IgD-negative memory B cell (primary cell): ENCODE results near the gene ETV6. TPM values are rescaled to one million over a fixed set of nuclear protein-coding genes. Genes with fewer than 3 reads are reported as not detected.
"Not testable (repeated sequence)": the region's sequence is repeated elsewhere in the genome, so short reads cannot be mapped to it uniquely, and the experiment has no call there.

Experiments
- H3K27ac Mint-ChIP-seq, 3 donors: one replicate each; pipeline ENCODE4 v1.8.0; 2020 to 2022; ENCODE audit warnings: mild to moderate bottlenecking in 3 of 3, mixed read lengths in 3 of 3, moderate library complexity in 1 of 3
- H3K27me3 Mint-ChIP-seq: one replicate; pipeline ENCODE4 v1.8.0; 2021; ENCODE audit warnings: mixed read lengths
- H3K36me3 Mint-ChIP-seq: one replicate; pipeline ENCODE4 v1.8.0; 2020; ENCODE audit warnings: mild to moderate bottlenecking, mixed read lengths
- H3K4me1 Mint-ChIP-seq, 3 donors: one replicate each; pipeline ENCODE4 v1.8.0; 2020 to 2022; ENCODE audit warnings: mixed read lengths in 3 of 3, mild to moderate bottlenecking in 1 of 3
- H3K4me3 Mint-ChIP-seq, 4 donors: one replicate each; pipeline ENCODE4 v1.8.0; 2020 to 2022; ENCODE audit warnings: mild to moderate bottlenecking in 4 of 4, mixed read lengths in 4 of 4, moderate library complexity in 3 of 4
- H3K9me3 Mint-ChIP-seq, 3 donors: one replicate each; pipeline ENCODE4 v1.8.0; 2020 to 2021; ENCODE audit warnings: mixed read lengths in 3 of 3, mild to moderate bottlenecking in 1 of 3
- polyA plus RNA-seq: library from polyadenylated mRNA; unstranded; fragments of 300-500 nt; fragmentation: Illumina TruSeq; gene quantifications from one replicate; pipeline ENCODE4 v1.2.3, GENCODE V29; 2021

Gene ETV6
- polyA plus RNA-seq, 1 donor from 2014 or later, result 9.8 TPM

DNA sequence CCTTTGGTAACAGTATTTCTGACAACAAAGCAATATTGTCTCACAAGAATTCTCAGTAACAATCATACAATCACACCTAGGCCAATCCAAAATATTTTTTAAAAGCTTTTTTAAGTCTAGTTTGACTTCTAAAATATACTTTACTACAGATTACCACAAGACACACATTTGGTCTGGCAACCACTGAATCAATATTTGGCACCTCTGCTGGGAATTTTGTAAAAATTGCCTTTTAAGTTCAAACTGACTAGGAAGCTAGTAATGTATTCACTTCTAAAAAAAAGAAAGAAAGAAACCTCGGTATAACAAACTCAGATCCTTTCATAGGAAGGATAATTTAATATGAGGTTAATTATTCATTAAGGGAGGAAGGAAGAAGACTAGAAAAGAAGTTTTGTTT is 18.2 kb upstream of the ETV6 start:
- H3K9me3 Mint-ChIP-seq, result peaks cover 0 to 3% (median 2%) of the 10 kb centered on the region in 3 donors
- H3K4me3 Mint-ChIP-seq, result no peak overlapping the region
- H3K27me3 Mint-ChIP-seq, result no peaks in the 10 kb centered on the region
- H3K36me3 Mint-ChIP-seq, result no peaks in the 10 kb centered on the region
- no peak overlapping the region for H3K27ac Mint-ChIP-seq
- H3K4me1 Mint-ChIP-seq, result no peaks in the 10 kb centered on the region

DNA sequence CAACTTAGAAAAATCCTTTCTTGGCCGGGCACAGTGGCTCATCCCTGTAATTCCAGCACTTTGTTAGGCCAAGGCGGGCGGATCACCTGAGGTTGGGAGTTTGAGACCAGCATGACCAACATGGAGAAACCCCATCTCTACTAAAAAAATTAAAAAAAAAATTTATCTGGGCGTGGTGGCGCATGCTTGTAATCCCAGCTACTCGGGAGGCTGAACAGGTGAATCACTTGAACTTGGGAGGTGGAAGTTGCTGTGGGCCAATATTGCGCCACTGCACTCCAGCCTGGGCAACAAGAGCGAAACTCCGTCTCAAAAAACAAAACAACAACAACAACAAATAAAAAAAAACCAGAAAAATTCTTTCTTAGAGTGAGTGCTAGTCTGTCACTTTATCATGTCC is 17.6 kb upstream of the ETV6 start:
- H3K27ac Mint-ChIP-seq, H3K4me1 Mint-ChIP-seq, H3K36me3 Mint-ChIP-seq, H3K9me3 Mint-ChIP-seq, H3K4me3 Mint-ChIP-seq, H3K27me3 Mint-ChIP-seq: not testable (repeated sequence)

DNA sequence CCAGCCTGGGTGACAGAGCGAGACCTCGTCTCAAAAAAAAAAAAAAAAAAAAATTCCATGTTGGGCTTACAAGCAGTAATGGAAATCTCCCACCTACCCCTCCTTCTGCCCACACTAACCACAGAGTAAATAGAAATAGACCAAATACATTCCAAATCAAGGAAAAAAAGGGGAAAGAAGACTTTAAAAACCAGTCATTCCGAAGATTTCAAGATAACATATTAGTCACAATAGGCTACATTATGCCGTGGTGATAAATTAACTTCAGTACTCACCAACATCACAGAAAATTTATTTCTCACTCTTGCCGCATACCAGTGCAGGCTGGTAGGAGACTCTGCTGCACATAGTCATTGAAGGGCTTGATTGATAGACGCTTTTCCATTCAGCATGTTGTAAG is 15.5 kb upstream of the ETV6 start:
- no peaks in the 10 kb centered on the region for H3K27me3 Mint-ChIP-seq
- H3K27ac Mint-ChIP-seq, result no peak overlapping the region
- peaks cover 1% of the 10 kb centered on the region for H3K36me3 Mint-ChIP-seq
- no peaks in the 10 kb centered on the region for H3K4me1 Mint-ChIP-seq
- peaks cover 0 to 9% (median 3%) of the 10 kb centered on the region in 3 donors for H3K9me3 Mint-ChIP-seq
- H3K4me3 Mint-ChIP-seq, result no peak overlapping the region

DNA sequence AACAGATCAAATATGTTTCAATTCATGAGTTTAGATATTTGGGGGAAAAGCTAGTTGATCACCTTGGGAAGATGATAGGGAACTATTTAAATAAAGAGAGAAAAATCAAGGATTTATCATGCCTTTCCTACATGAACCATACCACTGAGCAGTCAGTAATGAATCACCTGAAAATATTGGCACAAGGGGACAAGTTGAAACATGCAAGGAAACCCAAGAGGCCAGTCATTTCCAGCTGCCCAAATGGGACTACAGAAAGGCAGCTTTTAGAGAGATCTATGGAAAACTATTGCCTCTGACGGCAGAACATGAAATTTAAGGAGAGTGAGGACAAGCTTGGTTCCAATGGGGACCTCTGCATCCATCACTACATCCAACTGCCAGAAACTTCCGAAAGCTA is 14.1 kb upstream of the ETV6 start:
- Mint-ChIP-seq H3K4me1 (no peaks in the 10 kb centered on the region), H3K27ac (no peak overlapping the region), H3K36me3 (peaks cover 1% of the 10 kb centered on the region)

DNA sequence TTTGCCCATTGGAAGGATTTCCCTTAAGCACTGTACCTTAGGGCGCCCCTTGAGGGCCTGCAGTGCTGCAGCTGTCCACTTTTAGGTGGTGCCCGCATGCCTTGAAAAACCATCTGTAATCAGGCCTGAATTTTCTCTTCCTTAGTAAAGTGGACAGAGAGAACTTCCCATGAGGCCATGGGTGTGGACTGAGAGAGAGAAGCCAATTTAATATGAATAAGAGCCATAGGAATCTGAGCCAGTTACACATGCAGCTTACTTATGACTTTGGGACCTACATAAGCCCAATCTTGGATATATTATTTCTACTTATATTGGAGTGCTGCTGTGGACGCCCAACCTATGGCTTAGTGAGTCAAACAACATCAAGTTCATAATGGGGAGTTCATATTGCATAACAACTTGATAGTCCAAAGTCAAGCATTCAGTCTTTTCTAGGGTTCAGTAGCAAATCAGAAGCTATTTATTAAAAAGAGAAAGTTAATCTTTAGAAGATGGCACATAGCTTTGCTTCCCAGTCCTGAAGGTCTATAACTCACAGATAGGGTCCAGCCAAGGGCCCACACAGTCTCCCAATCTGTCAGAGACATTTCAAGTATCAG is 11.1 kb upstream of the ETV6 start:
- Mint-ChIP-seq H3K4me3 (no peak overlapping the region), H3K9me3 (peaks cover 0 to 9% (median 3%) of the 10 kb centered on the region in 3 donors), H3K27ac (no peak overlapping the region), H3K27me3 (no peaks in the 10 kb centered on the region), H3K36me3 (peaks cover 1% of the 10 kb centered on the region), H3K4me1 (no peaks in the 10 kb centered on the region)

More for the DNA sequence above, 14.1 kb upstream of the ETV6 start:
- Mint-ChIP-seq H3K4me3 (no peak overlapping the region), H3K27me3 (no peaks in the 10 kb centered on the region), H3K9me3 (peaks cover 0 to 9% (median 3%) of the 10 kb centered on the region in 3 donors)

DNA sequence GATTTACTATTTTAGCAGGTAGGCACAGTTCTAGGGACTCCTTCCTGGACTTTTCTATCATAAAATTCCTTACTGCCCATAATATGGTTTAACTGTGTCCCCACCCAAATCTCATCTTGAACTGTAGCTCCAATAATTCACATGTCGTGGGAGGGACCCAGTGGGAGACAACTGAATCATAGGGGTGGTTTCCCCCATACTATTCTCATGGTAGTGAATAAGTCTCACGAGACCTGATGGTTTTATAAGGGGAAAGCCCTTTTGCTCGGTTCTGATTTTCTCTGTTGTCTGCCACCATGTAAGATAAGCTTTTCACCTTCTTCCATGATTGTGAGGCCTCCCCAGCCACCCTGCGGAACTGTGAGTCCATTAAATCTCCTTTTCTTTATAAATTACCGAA is 10.0 kb upstream of the ETV6 start:
- no peaks in the 10 kb centered on the region for H3K27me3 Mint-ChIP-seq
- peaks cover 0 to 9% (median 3%) of the 10 kb centered on the region in 3 donors for H3K9me3 Mint-ChIP-seq
- no peak overlapping the region for H3K4me3 Mint-ChIP-seq
- peaks cover 1% of the 10 kb centered on the region for H3K36me3 Mint-ChIP-seq
- no peaks in the 10 kb centered on the region for H3K4me1 Mint-ChIP-seq
- no peak overlapping the region for H3K27ac Mint-ChIP-seq

DNA sequence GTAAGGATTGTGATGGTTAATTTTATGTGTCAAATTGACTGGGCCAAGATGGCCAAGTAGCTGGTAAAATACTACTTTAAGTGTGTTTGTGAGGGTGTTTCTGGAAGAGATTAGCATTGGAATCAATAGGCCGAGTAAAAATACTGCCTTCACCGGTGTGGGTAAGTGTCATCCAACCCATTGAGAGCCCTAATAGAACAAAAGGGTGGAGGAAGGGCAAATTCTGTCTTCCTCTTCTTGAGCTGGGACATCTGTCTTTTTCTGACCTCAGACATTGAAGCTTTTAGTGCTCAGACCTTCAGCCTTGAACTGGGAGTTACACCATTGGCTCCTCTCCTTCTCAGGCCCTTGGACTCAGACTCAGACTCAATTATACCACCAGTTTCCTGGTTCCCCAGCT is 8.0 kb upstream of the ETV6 start:
- Mint-ChIP-seq H3K4me1 (no peaks in the 10 kb centered on the region), H3K27ac (no peak overlapping the region), H3K4me3 (no peak overlapping the region), H3K36me3 (peaks cover 1% of the 10 kb centered on the region), H3K27me3 (no peaks in the 10 kb centered on the region), H3K9me3 (peaks cover 0 to 6% (median 0%) of the 10 kb centered on the region in 3 donors)

DNA sequence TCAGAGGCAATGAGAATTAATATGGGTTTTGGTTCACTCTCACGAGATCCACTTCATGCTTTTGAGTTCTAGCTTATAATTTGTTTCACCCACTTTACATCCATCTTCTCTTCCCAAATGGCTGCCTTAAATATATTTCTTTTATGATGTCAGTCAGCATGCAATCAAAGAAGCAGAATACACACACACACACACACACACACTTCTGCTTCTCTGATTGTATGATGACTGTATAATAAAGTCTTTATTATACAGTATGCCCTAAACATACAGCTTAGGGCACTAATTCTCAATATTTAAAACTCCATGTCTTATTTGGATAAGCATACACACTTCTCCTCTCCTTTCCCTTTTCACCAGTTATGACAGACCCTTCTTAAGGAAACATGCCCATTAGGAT is 6.7 kb upstream of the ETV6 start:
- Mint-ChIP-seq H3K4me3 (no peak overlapping the region), H3K27ac (no peak overlapping the region), H3K9me3 (peaks cover 0 to 3% (median 0%) of the 10 kb centered on the region in 3 donors), H3K36me3 (no peaks in the 10 kb centered on the region), H3K27me3 (no peaks in the 10 kb centered on the region), H3K4me1 (peaks cover 0 to 1% (median 0%) of the 10 kb centered on the region in 3 donors)

DNA sequence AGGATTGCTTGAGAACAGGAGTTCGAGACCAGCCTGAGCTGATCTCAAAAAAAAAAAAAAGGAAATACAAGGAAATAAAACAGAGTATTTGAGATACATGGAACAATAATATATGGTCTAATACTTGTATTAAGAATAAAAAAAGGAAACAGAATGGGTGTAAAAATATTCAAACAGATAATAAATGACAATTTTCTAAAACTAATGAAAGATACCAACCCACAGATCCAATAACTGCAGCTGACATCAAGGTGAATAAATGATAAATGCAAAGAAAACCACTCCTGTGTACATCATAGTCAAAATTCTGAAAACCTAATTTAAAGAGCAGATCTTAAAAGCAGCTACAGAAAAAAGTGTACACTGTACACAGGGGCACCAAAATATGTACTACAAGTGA is 4.1 kb upstream of the ETV6 start:
- Mint-ChIP-seq H3K9me3 (no peaks in the 10 kb centered on the region), H3K4me1 (peaks cover 0 to 9% (median 3%) of the 10 kb centered on the region in 3 donors), H3K27ac (no peak overlapping the region), H3K27me3 (no peaks in the 10 kb centered on the region), H3K4me3 (peak overlapping the region in 1 of 4 donors; percentile 66), H3K36me3 (no peaks in the 10 kb centered on the region)

DNA sequence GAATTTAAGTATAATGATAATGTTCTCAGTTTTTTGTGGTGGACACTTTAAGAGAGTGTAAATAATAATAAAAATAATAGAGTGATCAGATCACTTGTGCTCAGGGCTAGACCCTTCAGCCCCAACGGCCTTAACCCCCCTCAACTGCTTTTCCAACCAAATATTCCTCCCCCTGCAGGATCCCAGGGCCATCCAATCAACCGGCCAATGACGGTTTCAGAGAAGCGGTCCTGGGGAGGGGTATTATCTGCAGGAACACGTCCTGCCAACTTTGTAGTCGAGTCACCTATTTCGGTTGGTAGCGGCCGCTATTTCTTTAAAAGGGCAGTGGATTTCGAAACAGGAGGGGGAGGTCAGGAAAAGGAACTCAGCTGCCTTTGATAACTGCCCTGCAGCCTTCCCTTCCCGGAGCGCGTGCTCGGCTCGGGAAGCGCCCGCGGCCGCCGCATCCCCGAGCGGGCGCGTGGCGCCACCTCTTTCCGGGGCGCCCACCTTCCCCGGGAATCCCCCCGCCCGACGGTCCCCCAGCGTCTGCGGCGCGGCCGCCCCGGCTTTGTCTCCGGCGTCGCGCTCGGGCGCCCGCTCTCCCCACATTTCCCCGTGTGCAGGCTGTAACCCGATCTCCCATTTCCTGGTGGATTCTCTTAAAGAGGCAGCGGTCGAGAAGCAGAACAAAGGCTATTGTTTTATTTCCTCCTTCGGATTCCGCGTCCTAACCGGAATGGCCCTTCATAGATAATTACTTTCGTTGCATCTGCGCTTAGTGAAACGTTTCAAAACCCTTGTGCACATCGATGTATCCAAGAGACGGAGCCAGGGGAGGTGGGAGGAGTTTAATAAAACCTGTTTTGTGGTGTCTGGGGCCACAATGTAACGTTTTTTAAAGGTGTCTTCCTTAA is 711 bp upstream of the ETV6 start:
- Mint-ChIP-seq H3K4me3 (peak overlapping the region; percentile 93 to 100 (median 96)), H3K36me3 (no peaks in the 10 kb centered on the region), H3K27me3 (no peaks in the 10 kb centered on the region), H3K4me1 (peaks cover 15 to 27% (median 22%) of the 10 kb centered on the region in 3 donors), H3K9me3 (no peaks in the 10 kb centered on the region), H3K27ac (peak overlapping the region; percentile 86 to 99 (median 97))

DNA sequence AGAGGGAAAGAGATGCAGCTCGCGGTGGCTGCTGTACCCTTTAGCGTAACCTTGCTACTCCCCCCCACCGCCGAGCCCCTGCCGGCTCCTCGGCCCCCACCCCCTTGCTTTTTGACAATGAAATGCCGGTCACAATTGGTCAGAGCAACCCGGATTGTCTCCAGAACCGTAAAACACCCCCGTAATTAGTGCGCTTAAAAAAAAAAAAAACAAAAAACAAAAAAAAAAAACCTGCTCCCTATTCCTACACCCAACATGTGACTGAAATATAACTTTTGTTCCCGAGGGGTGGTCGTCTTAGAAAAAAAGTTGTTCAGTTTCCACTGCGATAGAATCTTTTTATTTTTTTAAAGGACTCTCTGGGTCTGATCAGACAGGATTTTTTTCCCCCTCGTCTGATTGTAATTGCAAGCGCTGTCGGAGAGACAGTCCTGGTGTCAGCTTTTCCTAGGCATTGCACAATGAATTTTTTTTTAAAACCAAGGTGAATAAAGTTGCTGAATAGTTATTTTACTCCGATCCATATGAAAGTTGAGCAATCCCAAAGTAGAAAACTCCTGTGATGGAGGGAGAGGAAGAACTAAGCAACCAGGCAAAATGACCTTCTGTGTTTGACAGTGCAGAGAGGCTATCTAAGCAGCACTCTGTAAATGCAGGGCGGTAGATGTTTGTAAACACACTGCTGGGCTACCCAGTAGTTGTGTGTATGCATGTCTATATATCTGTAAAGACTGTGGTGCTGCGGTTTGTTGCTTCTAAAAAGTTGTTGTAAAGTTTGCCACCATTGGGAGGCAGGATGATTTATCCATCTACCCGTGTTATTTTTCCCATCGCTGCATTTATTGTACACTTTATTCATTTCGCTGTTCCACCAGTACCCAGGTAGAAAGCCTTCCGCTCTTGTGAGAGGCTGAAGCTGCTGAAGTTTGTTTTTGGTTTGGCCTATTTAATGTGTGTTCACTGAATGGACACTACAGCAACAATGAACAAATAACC is 1.1 kb downstream of the ETV6 start:
- Mint-ChIP-seq H3K27me3 (no peaks in the 10 kb centered on the region), H3K4me3 (peak overlapping the region; percentile 93 to 100 (median 98)), H3K9me3 (no peaks in the 10 kb centered on the region), H3K36me3 (no peaks in the 10 kb centered on the region), H3K27ac (peak overlapping the region; percentile 86 to 99 (median 98)), H3K4me1 (peaks cover 25 to 35% (median 32%) of the 10 kb centered on the region in 3 donors)

DNA sequence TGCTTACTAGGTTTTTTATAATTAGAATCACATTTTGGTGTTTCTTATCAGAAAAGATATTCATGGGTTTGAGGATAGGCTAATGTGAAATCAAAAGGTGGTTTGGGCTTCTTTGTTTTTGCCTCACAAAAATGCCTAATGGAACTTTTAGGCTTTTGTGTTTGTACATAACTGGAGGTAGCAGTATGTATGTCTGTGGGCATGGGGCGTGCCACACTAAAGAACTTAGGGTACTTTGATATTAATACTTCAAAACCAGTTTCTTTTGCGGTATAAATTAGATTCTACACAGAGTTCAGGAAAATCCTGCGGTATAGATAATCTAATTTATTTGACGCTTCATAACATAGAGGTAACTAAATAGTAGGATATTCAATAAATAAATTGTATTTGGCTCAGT is 1.9 kb downstream of the ETV6 start:
- Mint-ChIP-seq H3K4me3 (peak overlapping the region; percentile 93 to 100 (median 98)), H3K36me3 (no peaks in the 10 kb centered on the region), H3K4me1 (peaks cover 30 to 43% (median 39%) of the 10 kb centered on the region in 3 donors), H3K9me3 (no peaks in the 10 kb centered on the region), H3K27ac (peak overlapping the region; percentile 86 to 99 (median 98)), H3K27me3 (no peaks in the 10 kb centered on the region)

DNA sequence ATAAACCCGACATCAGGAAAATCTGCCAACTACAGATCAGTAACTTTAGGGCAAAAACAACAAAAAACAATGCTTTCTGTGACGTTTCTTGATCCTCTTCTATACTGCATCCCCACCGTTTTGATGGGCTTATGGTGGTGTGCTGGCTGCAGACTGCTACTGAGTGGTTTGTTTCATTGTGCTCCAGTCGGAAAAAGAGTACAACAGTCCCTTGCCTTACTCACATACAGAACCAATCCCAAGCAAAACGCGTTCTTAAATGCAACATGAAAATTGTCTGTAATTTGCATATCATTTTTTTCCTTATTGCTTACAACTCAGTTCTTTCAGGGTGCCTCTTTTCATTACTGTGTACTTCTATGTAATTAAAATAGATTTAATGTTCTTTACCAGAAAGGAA is 2.3 kb downstream of the ETV6 start:
- H3K27ac Mint-ChIP-seq, result peak overlapping the region; percentile 82 to 99 (median 98)
- H3K4me1 Mint-ChIP-seq, result peaks cover 33 to 47% (median 42%) of the 10 kb centered on the region in 3 donors
- no peaks in the 10 kb centered on the region for H3K27me3 Mint-ChIP-seq
- H3K36me3 Mint-ChIP-seq, result no peaks in the 10 kb centered on the region
- H3K9me3 Mint-ChIP-seq, result no peaks in the 10 kb centered on the region
- H3K4me3 Mint-ChIP-seq, result peak overlapping the region; percentile 93 to 100 (median 98)

DNA sequence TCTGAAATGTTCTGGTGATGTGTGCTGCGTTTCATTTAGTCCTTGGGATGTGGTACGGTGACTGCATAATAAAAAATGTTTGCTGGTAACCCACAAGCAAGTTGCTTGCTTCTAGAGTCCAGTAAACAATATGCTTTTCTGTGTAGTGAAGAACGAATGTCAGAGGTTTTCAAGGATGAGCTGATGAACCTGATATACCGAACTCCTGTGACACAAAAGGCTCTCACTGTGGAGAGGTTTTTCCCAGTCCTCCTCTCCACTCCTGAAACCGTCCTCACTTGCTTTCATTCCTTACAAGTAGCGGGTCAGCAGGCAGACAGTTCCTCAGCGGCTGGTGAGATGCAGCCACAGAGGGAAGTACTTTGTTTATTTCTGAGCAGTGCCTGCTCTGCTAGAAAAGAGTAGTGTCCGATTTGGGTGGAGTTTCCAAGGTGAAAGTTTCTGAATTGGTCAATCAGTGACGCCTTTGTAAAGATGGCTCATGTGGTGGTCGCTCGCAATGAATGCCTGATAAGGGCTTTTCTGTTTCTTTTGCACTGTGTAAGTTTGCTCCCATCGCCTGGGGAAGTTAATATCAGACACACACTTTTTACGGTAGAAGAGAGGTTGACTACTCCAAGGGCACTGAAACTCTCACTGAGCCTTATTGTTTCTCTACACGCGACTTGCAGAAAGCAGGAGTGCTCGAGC is 3.0 kb downstream of the ETV6 start:
- no peaks in the 10 kb centered on the region for H3K27me3 Mint-ChIP-seq
- H3K4me1 Mint-ChIP-seq, result peaks cover 39 to 53% (median 48%) of the 10 kb centered on the region in 3 donors
- H3K36me3 Mint-ChIP-seq, result peaks cover 1% of the 10 kb centered on the region
- H3K27ac Mint-ChIP-seq, result peak overlapping the region; percentile 82 to 99 (median 98)
- H3K9me3 Mint-ChIP-seq, result no peaks in the 10 kb centered on the region
- H3K4me3 Mint-ChIP-seq, result peak overlapping the region; percentile 93 to 100 (median 98)
